ENCODE measurements around the gene TUBB3.

The TUBB3 gene

DNA sequence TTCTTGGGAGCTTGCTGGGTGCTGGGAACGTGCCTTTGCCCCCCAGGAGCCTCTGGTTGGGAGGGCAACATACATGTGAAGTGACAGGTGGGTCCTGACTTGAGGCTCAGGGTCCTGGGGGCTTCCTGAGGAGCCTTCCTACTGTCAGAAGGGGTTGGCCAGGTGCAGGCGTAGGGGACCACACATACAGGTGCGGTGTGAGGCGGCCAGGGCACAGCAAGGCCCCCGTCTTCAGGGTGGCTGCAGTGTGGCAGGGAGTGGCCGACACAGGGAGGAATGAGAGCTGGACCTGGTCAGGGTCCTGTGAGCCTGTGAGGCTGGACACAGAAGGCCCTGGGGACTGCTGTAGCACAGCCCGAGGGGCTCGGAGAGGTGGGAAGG is 39.1 kb upstream of the TUBB3 start:
- Histone ChIP-seq H3K27ac (ENCODE audit: low read length) (no peak overlapping the region), H3K27me3 (replicated peaks; ENCODE audit: insufficient read depth, low read length) (no peaks in the 10 kb centered on the region), H3K4me3 (ENCODE audit: low read length) (no peak overlapping the region), H3K4me2 (ENCODE audit: low read depth, low read length) (no peak overlapping the region), H4K20me1 (ENCODE audit: insufficient read depth, low read length) (no peaks in the 10 kb centered on the region), H3K9ac (ENCODE audit: low read length) (no peak overlapping the region), H3K36me3 (replicated peaks; ENCODE audit: insufficient read depth, low read length) (no peaks in the 10 kb centered on the region), H3K9me2 (replicated peaks; ENCODE audit: insufficient read depth, low read length) (no peaks in the 10 kb centered on the region), H2AFZ (ENCODE audit: low read length) (no peak overlapping the region), H3K4me1 (ENCODE audit: low read length) (peaks cover 10% of the 10 kb centered on the region), H3K79me2 (ENCODE audit: low read length) (peaks cover 34% of the 10 kb centered on the region), H3F3A (ENCODE audit: insufficient read depth, low read length) (peaks cover 12% of the 10 kb centered on the region), H3K9me3 (replicated peaks; ENCODE audit: insufficient read depth, low read length) (no peaks in the 10 kb centered on the region)
- no peak for DNase-seq
- TF ChIP-seq, protein P1, sequence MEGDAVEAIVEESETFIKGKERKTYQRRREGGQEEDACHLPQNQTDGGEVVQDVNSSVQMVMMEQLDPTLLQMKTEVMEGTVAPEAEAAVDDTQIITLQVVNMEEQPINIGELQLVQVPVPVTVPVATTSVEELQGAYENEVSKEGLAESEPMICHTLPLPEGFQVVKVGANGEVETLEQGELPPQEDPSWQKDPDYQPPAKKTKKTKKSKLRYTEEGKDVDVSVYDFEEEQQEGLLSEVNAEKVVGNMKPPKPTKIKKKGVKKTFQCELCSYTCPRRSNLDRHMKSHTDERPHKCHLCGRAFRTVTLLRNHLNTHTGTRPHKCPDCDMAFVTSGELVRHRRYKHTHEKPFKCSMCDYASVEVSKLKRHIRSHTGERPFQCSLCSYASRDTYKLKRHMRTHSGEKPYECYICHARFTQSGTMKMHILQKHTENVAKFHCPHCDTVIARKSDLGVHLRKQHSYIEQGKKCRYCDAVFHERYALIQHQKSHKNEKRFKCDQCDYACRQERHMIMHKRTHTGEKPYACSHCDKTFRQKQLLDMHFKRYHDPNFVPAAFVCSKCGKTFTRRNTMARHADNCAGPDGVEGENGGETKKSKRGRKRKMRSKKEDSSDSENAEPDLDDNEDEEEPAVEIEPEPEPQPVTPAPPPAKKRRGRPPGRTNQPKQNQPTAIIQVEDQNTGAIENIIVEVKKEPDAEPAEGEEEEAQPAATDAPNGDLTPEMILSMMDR (IDR thresholded peaks at IDR 0.05; ENCODE audit: low read length), result no peak
- no peak for TF ChIP-seq EZH2phosphoT487 (IDR thresholded peaks at IDR 0.05; ENCODE audit: low read length)
- TF ChIP-seq EZH2 (optimal IDR thresholded peaks at IDR 0.05; ENCODE audit: low read depth, low read length), result no peak

DNA sequence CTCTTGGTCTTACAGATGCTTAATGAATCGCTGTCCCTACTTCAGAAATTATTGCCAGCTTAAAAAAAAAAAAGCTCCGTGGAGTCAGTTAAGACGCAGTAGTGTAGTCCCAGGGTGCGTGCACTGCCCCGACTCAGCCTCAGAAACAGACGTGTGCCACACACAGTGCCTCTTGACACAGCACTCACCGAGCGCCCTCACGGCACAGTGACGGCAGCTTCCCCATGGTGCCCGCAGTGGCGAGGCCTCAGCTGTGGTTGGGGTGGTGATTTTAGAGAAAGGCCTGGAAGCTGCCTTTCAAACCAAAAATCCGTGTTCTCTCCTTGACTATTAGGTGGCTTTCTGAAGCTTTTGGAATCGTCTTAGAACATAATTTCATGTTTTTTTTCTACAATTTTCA is 35.9 kb upstream of the TUBB3 start:
- TF ChIP-seq EZH2phosphoT487 (IDR thresholded peaks at IDR 0.05; ENCODE audit: low read length) (no peak), EZH2 (optimal IDR thresholded peaks at IDR 0.05; ENCODE audit: low read depth, low read length) (no peak)
- H3K27ac ChIP-seq (ENCODE audit: low read length), result no peak overlapping the region
- no peak overlapping the region for H3K4me2 ChIP-seq (ENCODE audit: low read depth, low read length)
- no peak overlapping the region for H3K4me3 ChIP-seq (ENCODE audit: low read length)
- no peaks in the 10 kb centered on the region for H3K9me2 ChIP-seq (replicated peaks; ENCODE audit: insufficient read depth, low read length)
- H3K4me1 ChIP-seq (ENCODE audit: low read length), result no peaks in the 10 kb centered on the region
- peaks cover 19% of the 10 kb centered on the region for H3K79me2 ChIP-seq (ENCODE audit: low read length)
- no peaks in the 10 kb centered on the region for H4K20me1 ChIP-seq (ENCODE audit: insufficient read depth, low read length)
- no peak for DNase-seq
- no peaks in the 10 kb centered on the region for H3K9me3 ChIP-seq (replicated peaks; ENCODE audit: insufficient read depth, low read length)
- no peaks in the 10 kb centered on the region for H3K36me3 ChIP-seq (replicated peaks; ENCODE audit: insufficient read depth, low read length)
- H3F3A ChIP-seq (ENCODE audit: insufficient read depth, low read length), result no peaks in the 10 kb centered on the region
- H3K9ac ChIP-seq (ENCODE audit: low read length), result no peak overlapping the region
- H2AFZ ChIP-seq (ENCODE audit: low read length), result no peak overlapping the region
- no peaks in the 10 kb centered on the region for H3K27me3 ChIP-seq (replicated peaks; ENCODE audit: insufficient read depth, low read length)

DNA sequence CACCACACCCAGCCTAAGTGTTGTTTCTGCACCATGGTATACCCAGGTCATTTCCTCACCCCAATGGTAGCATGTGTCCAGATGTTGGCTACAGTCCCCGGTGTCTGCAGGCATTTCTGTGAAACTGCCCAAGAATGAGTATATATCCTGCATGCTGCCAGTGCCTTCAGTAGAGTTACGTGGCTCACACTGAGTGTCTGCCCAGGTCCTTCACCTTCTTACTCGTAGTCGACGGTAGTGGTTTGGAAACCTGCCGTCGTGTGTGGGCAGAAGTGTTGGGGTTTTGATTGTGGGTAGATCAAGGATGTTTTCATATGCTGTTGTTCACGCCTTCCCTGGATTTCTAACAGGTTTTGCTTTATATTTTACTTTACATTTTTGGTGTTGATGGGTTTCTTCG is 32.9 kb upstream of the TUBB3 start:
- H2AFZ ChIP-seq (ENCODE audit: low read length), result no peak overlapping the region
- no peaks in the 10 kb centered on the region for H3K27me3 ChIP-seq (replicated peaks; ENCODE audit: insufficient read depth, low read length)
- no peak for DNase-seq
- no peak for TF ChIP-seq EZH2phosphoT487 (IDR thresholded peaks at IDR 0.05; ENCODE audit: low read length)
- TF ChIP-seq, protein P1 (IDR thresholded peaks at IDR 0.05; ENCODE audit: low read length), result no peak
- TF ChIP-seq EZH2 (optimal IDR thresholded peaks at IDR 0.05; ENCODE audit: low read depth, low read length), result no peak
- no peaks in the 10 kb centered on the region for H3K9me3 ChIP-seq (replicated peaks; ENCODE audit: insufficient read depth, low read length)
- no peaks in the 10 kb centered on the region for H3K79me2 ChIP-seq (ENCODE audit: low read length)
- H3F3A ChIP-seq (ENCODE audit: insufficient read depth, low read length), result no peaks in the 10 kb centered on the region
- no peaks in the 10 kb centered on the region for H4K20me1 ChIP-seq (ENCODE audit: insufficient read depth, low read length)
- H3K4me2 ChIP-seq (ENCODE audit: low read depth, low read length), result no peak overlapping the region
- no peaks in the 10 kb centered on the region for H3K4me1 ChIP-seq (ENCODE audit: low read length)
- H3K27ac ChIP-seq (ENCODE audit: low read length), result no peak overlapping the region
- no peak overlapping the region for H3K9ac ChIP-seq (ENCODE audit: low read length)
- H3K36me3 ChIP-seq (replicated peaks; ENCODE audit: insufficient read depth, low read length), result no peaks in the 10 kb centered on the region
- no peak overlapping the region for H3K4me3 ChIP-seq (ENCODE audit: low read length)
- H3K9me2 ChIP-seq (replicated peaks; ENCODE audit: insufficient read depth, low read length), result no peaks in the 10 kb centered on the region

DNA sequence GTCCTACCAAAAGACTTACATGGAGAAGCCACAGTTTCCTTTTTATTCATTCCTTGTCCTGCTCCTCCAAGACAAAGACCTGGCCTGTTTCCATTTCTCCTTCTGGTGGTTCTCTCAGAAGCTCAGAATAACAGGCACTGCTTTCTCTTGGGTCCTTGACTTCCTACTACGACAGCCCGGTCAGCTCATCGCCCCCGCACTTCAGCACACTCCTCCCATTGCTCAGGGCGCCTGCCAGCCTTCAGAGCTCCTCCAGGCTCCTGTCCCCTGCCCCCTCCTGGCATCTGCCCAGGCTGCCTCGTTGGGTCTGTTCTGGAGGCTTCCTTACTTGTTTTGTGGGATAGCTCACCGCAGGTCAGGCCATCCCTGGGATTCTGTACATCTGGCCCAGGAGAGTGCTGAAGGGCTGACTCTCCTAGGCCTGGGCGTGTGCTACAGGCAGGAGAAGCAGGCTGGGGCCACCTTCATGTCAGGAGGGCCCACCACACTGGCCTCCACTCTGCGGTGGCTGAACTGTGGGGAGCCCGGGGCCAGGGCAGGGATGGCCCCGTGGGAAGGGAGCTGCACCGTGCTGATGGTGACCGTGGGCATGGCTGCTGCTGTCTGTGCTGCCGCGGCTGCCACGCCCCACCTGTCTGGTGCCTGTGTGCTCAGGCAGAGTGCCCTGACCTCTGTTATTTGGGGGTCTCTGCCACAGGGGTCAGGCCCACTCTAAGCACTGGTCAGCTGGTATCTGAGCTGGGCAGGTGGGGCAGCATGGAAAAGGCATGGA is 32.1 kb upstream of the TUBB3 start:
- DNase-seq, result no peak
- H3K9me2 ChIP-seq (replicated peaks; ENCODE audit: insufficient read depth, low read length), result no peaks in the 10 kb centered on the region
- no peaks in the 10 kb centered on the region for H3K79me2 ChIP-seq (ENCODE audit: low read length)
- H3K4me2 ChIP-seq (ENCODE audit: low read depth, low read length), result no peak overlapping the region
- no peak overlapping the region for H3K4me3 ChIP-seq (ENCODE audit: low read length)
- no peaks in the 10 kb centered on the region for H4K20me1 ChIP-seq (ENCODE audit: insufficient read depth, low read length)
- TF ChIP-seq EZH2phosphoT487 (IDR thresholded peaks at IDR 0.05; ENCODE audit: low read length), result no peak
- TF ChIP-seq, protein P1 (IDR thresholded peaks at IDR 0.05; ENCODE audit: low read length), result no peak
- TF ChIP-seq EZH2 (optimal IDR thresholded peaks at IDR 0.05; ENCODE audit: low read depth, low read length), result no peak
- no peaks in the 10 kb centered on the region for H3K36me3 ChIP-seq (replicated peaks; ENCODE audit: insufficient read depth, low read length)
- H3K4me1 ChIP-seq (ENCODE audit: low read length), result no peaks in the 10 kb centered on the region
- H3F3A ChIP-seq (ENCODE audit: insufficient read depth, low read length), result no peaks in the 10 kb centered on the region
- H3K9ac ChIP-seq (ENCODE audit: low read length), result no peak overlapping the region
- no peak overlapping the region for H3K27ac ChIP-seq (ENCODE audit: low read length)
- H2AFZ ChIP-seq (ENCODE audit: low read length), result no peak overlapping the region
- no peaks in the 10 kb centered on the region for H3K27me3 ChIP-seq (replicated peaks; ENCODE audit: insufficient read depth, low read length)
- H3K9me3 ChIP-seq (replicated peaks; ENCODE audit: insufficient read depth, low read length), result no peaks in the 10 kb centered on the region
